ENCODE data around the gene NR4A2. TPM values are rescaled to one million over a fixed set of nuclear protein-coding genes. Genes with fewer than 3 reads are reported as not detected.
A peak's percentile ranks its signal among the peaks of the same experiment; 100 is the strongest.

NR4A2 gene
- 83.3 TPM for total RNA-seq

GRCh38 chr2:156332534-156333273, at the start of gene NR4A2:
Gene NR4A2, minus strand, starts transcription at chr2:156332721. Its CDS starts 2,535 bp downstream, at chr2:156330186.
- Histone ChIP-seq H3K27me3 (ENCODE audit: insufficient read depth, low read length) (peaks cover 43% of the 10 kb centered on the region), H3K4me3 (ENCODE audit: low read length) (peak within 1 kb of the TSS; percentile 83), H3K4me1 (ENCODE audit: insufficient read depth, low read length) (peaks cover 56% of the 10 kb centered on the region), H3K9me3 (ENCODE audit: low read depth, low read length) (no peaks in the 10 kb centered on the region)

DNA sequence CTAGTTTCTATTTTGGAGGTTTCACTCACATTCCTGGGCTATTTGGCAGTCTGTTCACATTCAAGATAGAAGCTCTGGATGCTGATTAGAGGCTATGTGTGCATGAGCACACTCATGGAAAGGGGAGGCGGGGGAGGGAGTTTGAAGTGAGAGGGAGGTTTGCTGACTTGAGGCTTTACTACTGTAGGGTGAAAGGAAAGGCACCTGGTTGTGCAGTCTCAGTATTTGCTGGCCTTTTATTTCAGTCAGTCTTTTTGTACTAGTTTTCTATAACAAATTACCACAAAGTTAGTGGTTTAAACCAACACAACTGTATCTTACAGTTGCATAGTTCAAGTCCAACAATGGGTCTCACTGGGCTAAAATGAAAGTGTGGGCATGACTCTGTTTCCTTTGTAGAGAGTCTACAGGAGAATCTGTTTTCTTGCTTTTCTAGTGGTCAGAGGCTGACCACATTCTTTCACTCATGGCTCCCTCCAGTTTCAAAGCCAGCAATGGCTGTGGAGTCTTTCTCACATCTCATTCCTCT, 47.7 kb upstream of the NR4A2 start:
- Histone ChIP-seq H3K4me3 (ENCODE audit: low read length) (no peak overlapping the region), H3K4me1 (ENCODE audit: insufficient read depth, low read length) (no peaks in the 10 kb centered on the region), H3K9me3 (ENCODE audit: low read depth, low read length) (no peaks in the 10 kb centered on the region), H3K27me3 (ENCODE audit: insufficient read depth, low read length) (peaks cover 5% of the 10 kb centered on the region)

DNA sequence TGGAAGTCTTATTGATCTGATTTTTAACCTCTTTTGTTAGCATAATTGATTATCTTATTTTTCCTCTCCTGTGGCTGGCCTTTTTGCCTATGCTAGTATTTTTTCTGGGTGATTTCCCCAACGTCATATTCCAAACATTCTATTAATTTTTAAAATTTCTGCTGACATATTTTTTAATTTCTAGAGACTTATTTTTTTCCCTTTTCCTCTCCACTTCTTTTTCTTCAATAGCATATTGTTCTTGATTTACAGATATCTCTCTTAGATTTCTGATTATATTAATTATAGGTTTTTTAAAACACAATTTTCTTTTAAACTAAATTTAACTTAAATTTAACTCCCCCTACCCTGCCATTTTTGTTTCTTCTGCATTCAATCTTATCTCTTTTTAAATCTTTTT, 47.2 kb upstream of the NR4A2 start:
- Histone ChIP-seq H3K4me1 (ENCODE audit: insufficient read depth, low read length) (no peaks in the 10 kb centered on the region), H3K27me3 (ENCODE audit: insufficient read depth, low read length) (peaks cover 5% of the 10 kb centered on the region), H3K9me3 (ENCODE audit: low read depth, low read length) (no peaks in the 10 kb centered on the region), H3K4me3 (ENCODE audit: low read length) (no peak overlapping the region)

GRCh38 chr2:156379071-156379470, 46.5 kb upstream of the NR4A2 start:
- Histone ChIP-seq H3K27me3 (ENCODE audit: insufficient read depth, low read length) (peaks cover 5% of the 10 kb centered on the region), H3K9me3 (ENCODE audit: low read depth, low read length) (no peaks in the 10 kb centered on the region)

DNA sequence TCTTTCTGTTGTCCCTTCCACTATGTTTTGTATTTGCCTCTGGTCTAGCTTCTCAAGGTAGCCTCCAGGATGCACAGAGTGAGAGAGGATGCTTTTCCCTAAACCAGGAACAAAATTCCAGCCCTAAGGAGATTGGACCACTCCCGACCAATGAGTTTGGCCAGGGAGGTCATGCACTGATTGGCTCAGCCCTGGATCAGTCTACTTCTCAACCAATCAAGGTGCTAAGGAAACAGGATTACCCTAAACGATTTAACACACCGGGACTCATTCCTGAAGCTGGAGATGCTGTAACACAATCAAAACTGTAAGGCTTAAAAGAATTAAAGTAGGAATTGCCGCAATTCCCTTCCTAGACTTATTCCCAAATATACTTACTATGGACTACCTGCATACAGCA, 34.2 kb upstream of the NR4A2 start:
- Histone ChIP-seq H3K4me3 (ENCODE audit: low read length) (no peak overlapping the region), H3K27me3 (ENCODE audit: insufficient read depth, low read length) (no peaks in the 10 kb centered on the region), H3K9me3 (ENCODE audit: low read depth, low read length) (no peaks in the 10 kb centered on the region), H3K4me1 (ENCODE audit: insufficient read depth, low read length) (no peaks in the 10 kb centered on the region)

More at GRCh38 chr2:156379071-156379470, 46.5 kb upstream of the NR4A2 start:
- Histone ChIP-seq H3K4me1 (ENCODE audit: insufficient read depth, low read length) (no peaks in the 10 kb centered on the region), H3K4me3 (ENCODE audit: low read length) (no peak overlapping the region)

- no peak overlapping the region for H3K4me3 ChIP-seq (ENCODE audit: low read length)
Observed at GRCh38 chr2:156363141-156363540, 30.6 kb upstream of the NR4A2 start.

GRCh38 chr2:156356014-156356754, 23.7 kb upstream of the NR4A2 start:
- Histone ChIP-seq H3K4me1 (ENCODE audit: insufficient read depth, low read length) (peaks cover 6% of the 10 kb centered on the region), H3K9me3 (ENCODE audit: low read depth, low read length) (no peaks in the 10 kb centered on the region), H3K4me3 (ENCODE audit: low read length) (no peak overlapping the region), H3K27me3 (ENCODE audit: insufficient read depth, low read length) (no peaks in the 10 kb centered on the region)

More at GRCh38 chr2:156363141-156363540, 30.6 kb upstream of the NR4A2 start:
- Histone ChIP-seq H3K9me3 (ENCODE audit: low read depth, low read length) (no peaks in the 10 kb centered on the region), H3K4me1 (ENCODE audit: insufficient read depth, low read length) (no peaks in the 10 kb centered on the region), H3K27me3 (ENCODE audit: insufficient read depth, low read length) (no peaks in the 10 kb centered on the region)

DNA sequence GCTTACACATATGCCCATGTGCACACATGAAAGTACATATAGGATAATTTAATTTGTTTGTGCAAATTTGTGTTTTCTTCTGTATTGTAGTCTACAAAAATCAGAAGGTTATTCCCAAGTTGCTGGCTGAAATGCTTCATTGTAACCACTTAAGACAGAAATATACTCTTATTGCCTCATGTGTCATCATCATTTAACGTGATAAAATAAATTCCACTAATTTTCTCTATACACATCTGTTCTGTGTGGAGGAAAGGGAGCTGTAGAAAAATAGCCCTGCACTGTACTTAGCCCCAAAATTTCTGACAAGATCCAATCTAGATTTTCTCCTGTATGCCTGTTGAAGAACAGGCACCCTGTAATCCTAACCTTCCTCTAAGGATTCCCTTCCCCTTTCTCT, 20.4 kb upstream of the NR4A2 start:
- H3K4me3 ChIP-seq (ENCODE audit: low read length) = no peak overlapping the region
- no peaks in the 10 kb centered on the region for H3K9me3 ChIP-seq (ENCODE audit: low read depth, low read length)
- H3K27me3 ChIP-seq (ENCODE audit: insufficient read depth, low read length) = no peaks in the 10 kb centered on the region
- peaks cover 6% of the 10 kb centered on the region for H3K4me1 ChIP-seq (ENCODE audit: insufficient read depth, low read length)

DNA sequence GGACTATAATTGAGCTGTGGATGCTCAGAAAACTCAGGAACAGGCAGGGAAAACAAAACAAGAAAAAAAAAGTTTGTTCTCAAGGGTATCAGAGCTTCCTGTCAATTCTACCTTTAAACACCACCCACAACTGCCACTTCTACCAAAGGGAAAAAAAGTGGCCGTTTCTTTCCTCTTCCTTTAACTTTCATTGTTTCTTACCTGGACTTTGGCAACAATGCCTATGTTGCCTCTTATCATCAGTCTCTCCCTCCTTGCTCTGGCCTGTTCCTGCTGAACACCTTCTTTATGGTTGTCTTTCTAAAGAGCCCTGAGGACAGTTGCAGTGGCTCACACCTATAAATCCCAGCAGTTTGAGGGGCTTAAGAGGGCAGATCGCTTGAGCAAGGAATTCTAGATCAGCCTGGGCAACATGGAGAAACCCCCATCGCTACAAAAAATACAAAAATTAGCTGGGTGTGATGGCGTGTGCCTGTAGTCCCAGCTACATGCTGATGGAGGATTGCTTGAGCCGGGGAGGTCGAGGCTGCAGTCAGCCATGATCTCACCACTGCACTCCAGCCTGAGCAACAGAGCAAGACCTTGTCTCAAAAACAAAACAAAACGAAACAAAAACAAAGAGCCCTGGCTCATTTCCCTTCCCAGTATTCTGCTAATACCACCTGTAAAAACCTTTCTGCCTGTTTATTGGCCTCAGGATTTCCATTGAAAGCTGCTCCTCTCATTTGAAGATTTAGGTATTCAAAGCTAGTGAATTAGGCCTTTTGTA, 18.0 kb upstream of the NR4A2 start:
- H3K27me3 ChIP-seq (ENCODE audit: insufficient read depth, low read length) = no peaks in the 10 kb centered on the region
- no peaks in the 10 kb centered on the region for H3K4me1 ChIP-seq (ENCODE audit: insufficient read depth, low read length)
- no peak overlapping the region for H3K4me3 ChIP-seq (ENCODE audit: low read length)
- H3K9me3 ChIP-seq (ENCODE audit: low read depth, low read length) = no peaks in the 10 kb centered on the region

GRCh38 chr2:156349605-156350004, 17.1 kb upstream of the NR4A2 start:
- Histone ChIP-seq H3K4me1 (ENCODE audit: insufficient read depth, low read length) (no peaks in the 10 kb centered on the region), H3K9me3 (ENCODE audit: low read depth, low read length) (no peaks in the 10 kb centered on the region), H3K27me3 (ENCODE audit: insufficient read depth, low read length) (no peaks in the 10 kb centered on the region), H3K4me3 (ENCODE audit: low read length) (no peak overlapping the region)

GRCh38 chr2:156349161-156349560, 16.6 kb upstream of the NR4A2 start:
- H3K27me3 ChIP-seq (ENCODE audit: insufficient read depth, low read length) = no peaks in the 10 kb centered on the region
- no peaks in the 10 kb centered on the region for H3K4me1 ChIP-seq (ENCODE audit: insufficient read depth, low read length)
- no peaks in the 10 kb centered on the region for H3K9me3 ChIP-seq (ENCODE audit: low read depth, low read length)
- H3K4me3 ChIP-seq (ENCODE audit: low read length) = no peak overlapping the region

DNA sequence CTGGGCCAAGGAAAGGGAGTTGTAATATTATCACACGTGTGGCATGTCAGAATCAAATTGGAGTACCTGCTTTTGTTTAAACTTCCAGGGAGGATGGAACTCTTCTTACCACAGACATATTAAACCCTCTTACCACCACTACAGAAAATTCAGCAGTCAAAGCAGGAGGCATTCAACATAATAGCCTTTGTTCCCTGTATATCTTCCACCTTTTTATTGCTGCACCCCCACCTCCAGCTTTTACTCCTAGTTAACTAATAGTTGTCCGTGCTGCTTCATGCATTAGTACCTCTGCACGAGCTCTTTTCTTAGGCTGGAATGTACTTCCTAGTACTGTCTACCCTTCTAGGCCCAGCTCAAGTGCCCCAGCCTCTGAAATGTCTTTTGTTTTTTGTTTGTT, 14.9 kb upstream of the NR4A2 start:
- no peak overlapping the region for H3K4me3 ChIP-seq (ENCODE audit: low read length)
- no peaks in the 10 kb centered on the region for H3K9me3 ChIP-seq (ENCODE audit: low read depth, low read length)
- H3K27me3 ChIP-seq (ENCODE audit: insufficient read depth, low read length) = no peaks in the 10 kb centered on the region
- H3K4me1 ChIP-seq (ENCODE audit: insufficient read depth, low read length) = peaks cover 6% of the 10 kb centered on the region

DNA sequence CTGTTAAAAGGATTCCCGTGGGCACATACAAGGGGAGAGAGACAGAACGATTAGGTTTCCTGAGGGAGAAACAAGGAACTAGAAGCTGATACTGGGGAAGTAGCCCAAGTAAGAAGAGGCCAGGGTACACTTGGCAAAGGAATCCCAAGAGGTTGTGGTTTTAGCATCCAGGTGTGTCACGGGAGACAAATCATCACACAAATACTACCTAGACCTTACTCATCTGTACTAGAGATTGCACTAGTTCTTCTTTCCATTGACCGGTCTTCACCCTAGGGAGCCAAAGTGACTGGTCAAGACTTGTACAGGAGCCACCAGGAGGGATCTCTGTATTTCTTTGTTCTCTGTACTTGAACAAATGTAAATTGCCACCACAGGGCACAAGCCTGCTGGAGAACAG, 14.2 kb upstream of the NR4A2 start:
- Histone ChIP-seq H3K4me1 (ENCODE audit: insufficient read depth, low read length) (peaks cover 6% of the 10 kb centered on the region), H3K4me3 (ENCODE audit: low read length) (no peak overlapping the region), H3K9me3 (ENCODE audit: low read depth, low read length) (no peaks in the 10 kb centered on the region), H3K27me3 (ENCODE audit: insufficient read depth, low read length) (no peaks in the 10 kb centered on the region)

- Histone ChIP-seq H3K4me3 (ENCODE audit: low read length) (no peak overlapping the region), H3K9me3 (ENCODE audit: low read depth, low read length) (no peaks in the 10 kb centered on the region)
Observed at GRCh38 chr2:156345582-156345981, 13.1 kb upstream of the NR4A2 start.

DNA sequence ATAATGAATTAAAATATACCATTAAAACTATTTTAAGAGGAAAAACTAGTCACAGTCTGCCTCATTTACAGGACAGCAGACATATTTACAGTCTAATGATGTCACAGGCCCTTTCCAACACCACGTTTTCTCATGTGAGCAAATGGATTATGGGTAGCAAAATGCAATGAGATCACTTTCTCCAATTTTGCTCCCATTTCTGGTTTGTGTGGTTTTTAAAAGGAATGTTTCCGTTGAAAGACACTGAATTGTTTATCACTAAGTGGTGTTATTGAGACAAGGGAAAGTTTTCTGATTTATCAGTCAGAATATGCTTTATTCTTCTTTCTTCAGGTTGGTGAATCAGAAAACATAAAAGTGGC, 11.4 kb upstream of the NR4A2 start:
- no peak overlapping the region for H3K4me3 ChIP-seq (ENCODE audit: low read length)
- H3K4me1 ChIP-seq (ENCODE audit: insufficient read depth, low read length) = peaks cover 19% of the 10 kb centered on the region
- no peaks in the 10 kb centered on the region for H3K27me3 ChIP-seq (ENCODE audit: insufficient read depth, low read length)

More at GRCh38 chr2:156345582-156345981, 13.1 kb upstream of the NR4A2 start:
- Histone ChIP-seq H3K27me3 (ENCODE audit: insufficient read depth, low read length) (no peaks in the 10 kb centered on the region), H3K4me1 (ENCODE audit: insufficient read depth, low read length) (peaks cover 13% of the 10 kb centered on the region)

More for the DNA sequence above, 11.4 kb upstream of the NR4A2 start:
- no peaks in the 10 kb centered on the region for H3K9me3 ChIP-seq (ENCODE audit: low read depth, low read length)
